Right hindlimb (tissue), 1 donor: Measurements from ENCODE around the gene CYP26B1.

Experiments
- DNase-seq: peaks from one replicate; pipeline ENCODE4 v3.0.0-alpha.2; 2018

The CYP26B1 gene

GRCh38 chr2:72140621-72140960, 7.1 kb downstream of the CYP26B1 start:
- DNase-seq = no peak

- peak; percentile 32 for DNase-seq
Observed at GRCh38 chr2:72139874-72140620, 7.6 kb downstream of the CYP26B1 start.

GRCh38 chr2:72139471-72139873, 8.2 kb downstream of the CYP26B1 start:
- no peak for DNase-seq

- DNase-seq = peak; percentile 57
Observed at GRCh38 chr2:72138921-72139381, 8.7 kb downstream of the CYP26B1 start.

GRCh38 chr2:72138011-72138881, 9.4 kb downstream of the CYP26B1 start:
- peak; percentile 24 for DNase-seq

- peak; percentile 58 for DNase-seq
Observed at GRCh38 chr2:72137498-72138010, 10.1 kb downstream of the CYP26B1 start.

GRCh38 chr2:72136933-72137497, 10.6 kb downstream of the CYP26B1 start:
- DNase-seq = peak; percentile 23

- peak; percentile 56 for DNase-seq
Observed at GRCh38 chr2:72136331-72136730, 11.3 kb downstream of the CYP26B1 start.

GRCh38 chr2:72135921-72136320, 11.7 kb downstream of the CYP26B1 start:
- no peak for DNase-seq

- DNase-seq = no peak
Observed at GRCh38 chr2:72134997-72135800, 12.5 kb downstream of the CYP26B1 start.

GRCh38 chr2:72134408-72134996, 13.2 kb downstream of the CYP26B1 start:
- DNase-seq = no peak

- DNase-seq = no peak
Observed at GRCh38 chr2:72133721-72134407, 13.8 kb downstream of the CYP26B1 start.

GRCh38 chr2:72132981-72133720, 14.5 kb downstream of the CYP26B1 start:
- DNase-seq = no peak

GRCh38 chr2:72131916-72132841, 15.5 kb downstream of the CYP26B1 start:
- DNase-seq = no peak

- no peak for DNase-seq
Observed at GRCh38 chr2:72131371-72131891, 16.2 kb downstream of the CYP26B1 start.

GRCh38 chr2:72130659-72131360, 16.9 kb downstream of the CYP26B1 start:
- peak; percentile 52 for DNase-seq

- DNase-seq = peak; percentile 71
Observed at GRCh38 chr2:72129681-72130340, 17.9 kb downstream of the CYP26B1 start.

GRCh38 chr2:72128843-72129227, 18.8 kb downstream of the CYP26B1 start:
- no peak for DNase-seq
